ENCODE measurements around the gene CELF5.

DNA sequence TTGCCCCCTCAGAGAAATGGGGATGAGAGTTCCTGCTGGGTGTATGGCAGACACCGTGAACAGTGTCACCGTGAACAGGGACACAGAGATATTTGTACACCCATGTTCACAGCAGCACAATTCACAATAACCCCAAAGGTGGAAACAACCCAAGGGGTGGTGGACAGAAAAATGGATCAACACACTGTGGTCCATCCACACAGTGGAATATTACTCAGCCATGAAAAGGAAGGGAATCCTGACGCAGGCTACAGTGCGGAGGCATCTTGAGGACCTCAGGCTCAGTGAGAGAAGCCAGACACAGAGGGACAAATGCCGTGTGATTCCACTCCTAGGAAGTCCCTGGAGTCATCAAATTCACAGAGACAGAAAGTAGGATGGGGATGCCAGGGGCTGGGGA is 7.6 kb upstream of the CELF5 start:
- TF ChIP-seq, protein P1, sequence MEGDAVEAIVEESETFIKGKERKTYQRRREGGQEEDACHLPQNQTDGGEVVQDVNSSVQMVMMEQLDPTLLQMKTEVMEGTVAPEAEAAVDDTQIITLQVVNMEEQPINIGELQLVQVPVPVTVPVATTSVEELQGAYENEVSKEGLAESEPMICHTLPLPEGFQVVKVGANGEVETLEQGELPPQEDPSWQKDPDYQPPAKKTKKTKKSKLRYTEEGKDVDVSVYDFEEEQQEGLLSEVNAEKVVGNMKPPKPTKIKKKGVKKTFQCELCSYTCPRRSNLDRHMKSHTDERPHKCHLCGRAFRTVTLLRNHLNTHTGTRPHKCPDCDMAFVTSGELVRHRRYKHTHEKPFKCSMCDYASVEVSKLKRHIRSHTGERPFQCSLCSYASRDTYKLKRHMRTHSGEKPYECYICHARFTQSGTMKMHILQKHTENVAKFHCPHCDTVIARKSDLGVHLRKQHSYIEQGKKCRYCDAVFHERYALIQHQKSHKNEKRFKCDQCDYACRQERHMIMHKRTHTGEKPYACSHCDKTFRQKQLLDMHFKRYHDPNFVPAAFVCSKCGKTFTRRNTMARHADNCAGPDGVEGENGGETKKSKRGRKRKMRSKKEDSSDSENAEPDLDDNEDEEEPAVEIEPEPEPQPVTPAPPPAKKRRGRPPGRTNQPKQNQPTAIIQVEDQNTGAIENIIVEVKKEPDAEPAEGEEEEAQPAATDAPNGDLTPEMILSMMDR (IDR thresholded peaks at IDR 0.05): no peak
- no peak for TF ChIP-seq EZH2 (IDR thresholded peaks at IDR 0.05; ENCODE audit: borderline replicate concordance, insufficient read depth, low read depth, low read length, poor library complexity, severe bottlenecking)

Measured in B cell (primary cell).